GM21526 (cell line): Measurements from ENCODE around the gene LCT.
"Not testable (repeated sequence)": the region's sequence is repeated elsewhere in the genome, so short reads cannot be mapped to it uniquely, and the experiment has no call there.

ENCODE experiments used
- ATAC-seq: cut with Tn5 transposase; IDR thresholded peaks from one replicate; pipeline ENCODE4 v1.9.1; 2021; ENCODE audit warnings: moderate library complexity; ENCODE audit not compliant: unreplicated experiment, low FRiP score

The LCT gene

DNA sequence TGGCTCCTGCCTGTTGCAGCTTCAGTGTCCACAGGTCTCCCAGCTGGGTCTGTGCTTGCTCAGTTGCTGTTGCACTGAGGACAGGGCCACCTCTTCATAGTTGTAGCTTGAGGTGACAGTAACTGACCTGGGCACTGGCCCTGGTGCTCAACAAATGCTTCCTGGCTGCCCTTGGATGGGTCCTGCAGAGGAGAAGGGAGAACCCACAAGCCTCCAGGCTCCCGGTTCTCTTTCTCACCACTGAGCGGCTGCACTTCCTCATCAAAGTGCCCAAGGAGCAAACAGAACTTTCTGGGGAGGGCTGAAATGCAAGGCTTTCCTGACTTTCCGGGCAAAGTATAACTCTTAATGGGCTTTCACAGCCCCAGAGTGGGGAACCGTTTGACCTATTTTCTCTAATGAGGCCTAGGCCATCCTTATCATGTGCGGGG is 38.7 kb downstream of the LCT start:
- ATAC-seq = no peak

DNA sequence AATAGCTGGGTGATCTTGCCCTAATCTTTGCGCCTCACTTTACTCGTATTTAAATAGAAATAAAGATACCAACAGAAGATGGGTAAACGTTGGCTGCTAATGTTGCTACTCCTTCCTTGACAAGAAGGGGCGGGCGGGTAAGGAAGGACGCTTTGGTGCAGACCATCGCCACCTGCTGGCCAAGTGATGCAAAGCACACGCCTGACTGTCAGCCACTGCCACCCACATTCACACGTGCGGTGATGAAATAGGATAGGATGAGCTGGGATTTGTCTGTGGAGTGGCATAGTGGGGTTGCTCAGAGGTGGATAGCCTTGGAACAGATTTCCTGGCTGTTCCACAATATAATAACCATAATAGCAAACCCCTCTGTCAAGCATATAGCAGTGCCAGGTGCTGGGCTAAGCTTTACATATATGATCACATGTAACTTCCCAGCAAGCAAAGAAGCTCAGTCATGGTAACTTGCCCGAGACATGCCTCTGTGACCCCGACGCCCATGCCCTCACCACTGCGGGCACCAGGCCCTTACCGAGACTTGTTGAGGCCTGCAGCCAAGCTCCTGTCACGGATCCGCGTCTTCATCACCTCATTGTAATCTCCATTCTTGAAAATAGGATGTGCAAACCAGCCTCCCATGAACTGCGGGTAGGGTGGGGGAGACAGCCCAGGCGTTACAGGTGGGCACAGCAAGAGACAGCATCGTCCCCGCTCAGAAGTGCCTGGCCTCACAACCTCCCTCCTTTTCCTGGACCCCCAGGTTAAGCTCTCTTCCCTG is 39.3 kb downstream of the LCT start:
- peak; percentile 75 for ATAC-seq

DNA sequence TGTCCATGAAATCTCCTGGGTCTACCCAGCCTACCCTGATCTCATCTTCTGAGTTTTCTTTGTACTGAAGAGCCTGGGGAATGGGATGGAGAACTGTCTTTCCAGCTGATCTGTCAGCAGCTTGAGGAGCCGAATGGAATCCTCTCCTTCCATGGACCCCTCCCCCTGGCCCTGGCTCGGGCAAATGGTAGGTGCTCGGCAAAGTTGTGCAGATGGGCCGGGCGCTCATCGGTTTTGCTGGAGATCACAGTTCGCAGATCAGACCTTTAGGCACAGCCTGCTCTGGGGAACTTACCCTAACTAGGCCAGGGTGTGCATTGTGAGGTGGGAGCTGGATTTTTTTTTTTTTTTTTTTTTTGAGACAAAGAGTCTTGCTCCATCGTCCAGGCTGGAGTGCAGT is 40.4 kb downstream of the LCT start:
- no peak for ATAC-seq

DNA sequence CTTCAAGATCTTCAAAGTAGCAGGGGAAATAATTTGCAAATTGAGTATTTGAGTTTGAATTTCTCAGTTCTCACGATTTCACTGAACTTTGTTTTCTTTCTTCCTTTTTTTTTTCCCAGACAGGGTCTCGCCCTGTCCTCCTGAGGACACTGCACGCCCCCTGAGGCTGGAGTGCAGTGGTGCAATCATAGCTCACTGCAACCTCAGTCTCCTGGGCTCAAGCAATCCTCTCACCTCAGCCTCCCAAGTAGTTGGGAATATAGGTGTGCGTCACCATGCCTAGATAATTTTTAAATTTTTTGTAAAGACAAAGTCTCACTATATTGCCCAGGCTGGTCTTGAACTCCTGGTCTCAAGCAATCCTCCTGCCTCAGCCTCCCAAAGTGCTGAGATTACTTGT is 41.3 kb downstream of the LCT start:
- ATAC-seq = not testable (repeated sequence)

DNA sequence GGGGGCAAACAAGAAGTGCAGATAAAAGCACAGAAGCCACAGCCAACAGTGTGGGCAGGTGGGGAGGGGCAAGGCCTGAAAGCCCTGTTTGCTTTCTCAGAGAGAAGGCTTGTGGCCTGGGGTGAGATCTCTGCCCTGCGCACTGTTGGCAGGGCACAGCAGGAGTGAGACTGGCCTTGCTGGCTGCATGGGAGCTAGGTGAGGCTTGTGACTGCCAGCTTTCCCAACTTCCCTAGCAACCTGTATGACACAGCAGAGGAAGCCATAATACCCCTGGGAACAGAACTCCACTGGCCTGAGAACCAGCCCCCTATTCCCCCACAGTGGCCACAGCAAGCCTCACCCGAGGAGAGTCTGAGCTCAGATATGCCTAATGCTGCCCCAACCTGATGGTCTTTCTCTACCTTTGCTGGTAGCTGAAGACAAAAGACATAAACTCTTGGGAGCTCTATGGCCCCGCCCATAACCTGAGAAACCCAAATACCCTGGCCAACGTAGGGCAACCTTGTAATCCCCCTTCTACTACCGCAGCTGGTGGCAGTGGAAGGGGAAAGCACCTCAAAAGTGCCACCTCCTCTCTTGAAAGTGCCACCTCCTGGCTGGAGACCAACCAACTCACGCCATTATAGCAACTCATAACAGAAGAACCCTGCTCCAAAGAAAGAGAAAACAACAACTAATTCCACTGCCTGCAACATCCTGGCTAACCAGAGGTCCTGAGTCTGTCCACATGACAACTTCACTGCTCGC is 44.4 kb downstream of the LCT start:
- no peak for ATAC-seq

DNA sequence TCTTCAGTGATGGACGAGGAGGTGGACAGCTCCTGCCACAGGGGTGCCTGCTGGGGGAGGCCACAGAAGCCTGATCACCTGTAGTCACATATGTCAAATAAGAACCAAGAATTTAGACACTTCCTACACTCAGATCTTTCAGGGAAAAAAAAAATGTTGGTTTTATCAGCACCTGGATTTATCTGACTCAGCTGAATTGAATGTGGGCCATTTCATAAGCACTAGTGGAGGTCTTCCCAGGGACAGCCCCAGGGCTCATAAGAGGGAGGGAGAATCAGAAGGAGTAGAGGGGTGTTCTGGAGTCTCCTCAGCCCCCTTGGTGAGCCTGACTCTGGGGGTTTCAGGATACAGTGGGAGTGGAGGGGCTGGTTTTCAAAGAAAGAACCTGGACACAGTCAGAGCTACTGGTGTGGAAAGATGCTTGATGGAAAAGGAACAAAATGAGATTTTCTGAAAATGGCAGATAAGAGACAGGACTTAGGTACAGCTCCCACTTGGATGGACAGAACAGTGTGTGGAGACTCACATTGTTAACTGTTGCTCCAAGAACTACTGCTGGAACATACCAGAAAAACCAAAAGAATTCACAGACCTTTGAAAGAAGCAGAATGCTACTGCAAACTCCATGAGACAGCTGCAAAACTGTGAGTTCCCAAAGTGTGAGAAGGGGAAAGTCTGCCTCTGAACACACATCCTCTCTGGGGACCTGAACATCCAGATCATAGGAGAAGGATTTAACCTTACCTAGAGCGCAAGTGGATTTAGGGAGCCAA is 45.4 kb downstream of the LCT start:
- ATAC-seq = no peak

DNA sequence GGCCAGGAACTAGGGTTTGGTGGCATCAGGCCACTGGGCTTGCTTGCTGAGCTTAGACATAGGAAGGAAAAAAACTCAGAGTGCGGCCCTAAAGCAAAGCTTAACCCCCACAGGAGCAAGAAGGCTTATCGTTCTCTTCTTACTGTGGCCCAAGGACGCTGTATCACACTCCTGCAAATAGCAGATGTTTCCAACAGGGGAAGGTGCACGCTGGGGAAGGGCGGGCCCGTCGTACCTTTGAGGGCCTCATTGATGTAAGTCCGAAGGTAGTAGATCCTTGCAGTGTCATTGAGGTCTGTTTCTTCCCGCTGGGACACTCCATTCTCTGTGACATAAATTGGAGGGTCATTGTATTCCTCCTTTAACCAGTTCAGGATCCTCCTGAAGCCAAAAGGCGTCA is 46.6 kb downstream of the LCT start:
- ATAC-seq = no peak

DNA sequence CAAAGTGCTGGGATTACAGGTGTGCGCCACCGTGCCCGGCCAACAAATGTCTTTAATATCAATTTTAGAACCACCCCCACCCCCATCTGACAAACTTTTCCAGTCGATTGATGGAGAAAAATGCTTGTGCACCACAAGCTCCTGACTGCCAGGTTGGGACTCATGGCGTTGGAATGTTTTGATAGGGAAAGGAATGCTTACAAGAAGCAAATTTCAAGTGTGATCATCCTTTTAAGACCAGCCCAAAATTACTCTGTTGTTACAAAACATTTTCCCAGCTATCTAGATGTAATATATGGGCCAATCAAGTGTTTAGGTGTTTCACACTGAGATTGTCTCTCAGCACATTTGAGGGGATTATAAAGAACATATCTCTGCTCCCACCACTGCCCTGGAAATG is 50.2 kb downstream of the LCT start:
- ATAC-seq = no peak

DNA sequence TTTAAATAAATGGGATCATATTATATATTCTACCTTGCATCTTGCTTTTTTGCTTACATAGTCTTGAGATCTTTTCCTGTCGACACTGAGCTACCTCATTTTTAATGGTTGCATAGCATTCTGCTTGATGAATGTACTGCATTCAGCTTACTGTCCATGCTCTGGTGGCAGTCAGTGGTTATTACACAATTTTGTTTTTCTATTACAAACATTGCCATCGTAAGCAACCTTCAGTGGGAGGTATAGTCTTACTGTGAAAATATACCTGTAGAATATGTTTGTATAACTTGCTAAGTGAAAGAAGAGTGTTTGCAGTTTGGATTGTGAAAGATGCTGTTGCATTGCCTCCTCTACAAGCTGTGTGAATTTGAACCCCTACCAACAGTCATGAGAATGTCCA is 52.0 kb downstream of the LCT start:
- no peak for ATAC-seq

DNA sequence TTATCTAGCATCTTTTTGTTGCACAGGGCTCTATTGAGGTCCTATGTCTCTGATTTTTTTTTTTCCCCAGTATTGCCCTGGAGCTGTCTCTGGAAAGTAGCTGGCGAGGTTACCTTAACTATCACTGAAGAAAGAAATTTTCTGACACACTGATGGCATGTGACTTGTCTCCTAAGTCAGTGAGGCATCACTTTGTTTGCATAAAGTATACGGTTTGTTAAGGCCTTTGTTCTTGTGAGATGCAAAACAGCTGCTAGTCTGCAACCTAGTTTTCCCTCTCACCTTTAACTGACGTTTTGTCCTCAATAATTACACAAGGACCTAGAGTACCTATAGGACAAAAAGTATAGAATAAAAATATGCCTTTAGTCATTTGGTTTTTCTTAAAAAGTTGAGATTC is 53.5 kb downstream of the LCT start:
- ATAC-seq = no peak

DNA sequence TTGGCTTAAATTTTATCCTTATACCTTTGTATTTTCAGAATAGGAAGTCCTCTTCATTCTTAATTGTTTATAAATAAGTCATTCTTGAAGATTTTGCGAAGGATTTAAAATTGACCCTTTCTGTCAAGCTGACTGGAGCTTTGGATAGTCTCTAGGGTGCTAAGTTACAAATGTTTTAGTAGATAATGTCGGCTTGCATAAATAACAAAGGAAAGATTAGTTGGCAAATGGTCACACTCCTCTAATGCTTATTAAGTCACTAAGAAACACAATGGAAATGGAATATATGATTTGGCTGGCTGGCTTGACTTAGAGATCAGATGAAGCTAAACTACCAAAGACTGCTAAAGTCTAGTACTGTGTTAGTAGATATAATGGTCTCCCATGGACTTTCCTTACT is 54.8 kb downstream of the LCT start:
- no peak for ATAC-seq

DNA sequence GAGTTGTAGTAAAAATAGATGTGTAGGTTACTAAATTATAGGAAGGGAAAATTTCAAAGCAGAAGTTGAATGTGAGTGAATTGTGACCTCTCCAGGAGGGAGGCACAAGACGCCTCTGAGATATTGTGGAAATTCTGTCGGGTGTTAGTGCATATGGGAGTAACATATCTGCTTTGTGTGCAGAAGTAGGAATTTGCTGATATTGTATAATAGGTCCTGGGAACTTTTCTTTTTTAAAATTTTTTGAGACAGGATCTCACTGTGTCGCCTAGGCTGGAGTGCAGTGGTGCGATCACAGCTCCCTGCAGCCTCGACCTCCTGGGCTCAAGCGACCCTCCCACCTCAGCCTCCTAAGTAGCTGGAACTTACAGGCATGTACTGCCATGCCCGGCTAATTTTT is 60.6 kb downstream of the LCT start:
- ATAC-seq = no peak

DNA sequence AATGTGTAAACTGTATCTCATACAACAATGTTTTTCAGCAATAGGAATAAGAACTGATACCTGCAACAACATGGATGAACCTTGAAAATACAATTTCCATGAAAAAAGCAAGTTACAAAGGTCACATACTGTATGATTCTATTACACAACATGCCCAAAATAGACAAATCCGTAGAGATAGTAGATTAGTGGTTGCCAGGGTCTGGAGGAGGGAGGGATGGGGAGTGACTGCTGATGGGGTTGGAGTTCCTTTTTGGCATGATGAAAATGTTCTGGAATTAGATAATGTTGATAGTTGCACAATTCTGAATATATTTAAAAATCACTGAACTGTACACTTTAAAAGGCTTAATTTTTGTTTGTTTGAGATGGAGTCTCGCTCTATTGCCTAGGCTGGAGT is 61.6 kb downstream of the LCT start:
- ATAC-seq = no peak

DNA sequence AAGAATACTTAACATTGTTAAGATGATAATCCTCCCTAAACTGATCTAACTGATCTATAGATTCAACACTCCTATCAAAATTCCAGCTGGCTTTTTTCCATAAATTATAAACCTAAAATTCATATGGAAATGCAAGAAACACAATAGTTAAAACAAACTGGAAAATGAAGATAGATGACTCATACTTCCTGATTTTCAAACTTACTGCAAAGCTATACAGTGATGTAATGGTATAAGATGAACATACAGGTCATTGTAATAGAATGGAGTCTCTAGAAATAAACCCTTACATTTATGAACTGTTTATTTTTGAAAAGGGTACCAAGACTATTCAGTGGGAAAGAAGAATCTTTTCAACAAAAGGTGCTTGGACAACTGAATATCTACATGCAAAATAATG is 63.1 kb downstream of the LCT start:
- ATAC-seq = no peak

DNA sequence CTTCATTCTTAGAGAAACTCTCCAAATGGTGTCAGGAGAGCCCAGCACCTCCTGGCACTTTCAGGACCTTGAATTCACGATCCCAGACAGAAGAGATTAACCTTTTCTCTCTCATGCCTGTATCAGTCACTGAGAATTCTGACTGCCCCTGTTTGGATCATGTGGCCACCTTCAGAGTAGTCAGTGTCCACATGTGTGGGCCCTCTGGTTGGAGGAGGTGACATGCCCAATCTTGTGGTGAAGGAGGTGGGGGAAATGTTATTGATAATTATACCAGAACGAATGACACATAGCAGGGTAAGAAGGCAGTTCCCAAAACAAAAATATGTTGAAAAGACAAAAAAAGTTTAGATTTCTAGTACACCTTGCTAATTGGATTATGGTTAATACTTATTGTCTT is 63.7 kb downstream of the LCT start:
- no peak for ATAC-seq

DNA sequence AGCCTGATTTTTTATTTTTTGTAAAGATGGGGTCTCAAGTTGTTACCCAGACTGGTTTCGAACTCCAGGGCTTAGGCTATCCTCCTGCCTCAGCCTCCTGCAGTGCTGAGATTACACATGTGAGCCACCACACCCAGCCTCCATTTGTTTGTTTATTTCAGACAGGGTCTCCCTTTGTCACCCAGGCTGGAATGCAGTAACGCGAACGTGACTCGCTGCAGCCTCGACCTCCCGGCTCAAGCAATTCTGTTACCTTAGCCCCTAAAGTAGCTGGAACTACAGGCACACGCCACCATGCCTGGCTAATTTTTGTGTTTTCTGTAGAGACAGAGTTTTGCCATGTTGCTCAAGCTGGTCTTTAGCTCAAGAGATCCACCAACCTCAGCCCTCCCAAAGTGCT is 68.1 kb downstream of the LCT start:
- no peak for ATAC-seq

DNA sequence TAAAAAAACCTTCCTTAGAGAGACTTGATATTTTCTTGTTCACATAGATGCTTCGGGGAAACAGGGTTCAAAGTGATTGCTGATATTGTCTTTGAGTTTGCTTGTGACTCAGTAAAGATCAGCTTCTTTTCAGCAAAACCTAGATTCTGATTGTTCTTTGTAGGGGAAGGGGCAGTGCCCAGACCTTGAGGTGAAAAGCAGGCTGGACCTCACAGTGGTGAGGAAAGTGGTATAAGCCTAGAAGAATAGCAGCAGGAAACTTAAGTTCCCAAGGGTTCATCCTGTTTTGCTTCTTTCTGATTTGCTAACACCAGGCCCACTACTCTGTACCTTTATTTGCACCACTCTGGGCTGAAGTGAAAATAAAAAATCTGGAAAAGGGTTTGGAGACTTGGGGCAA is 74.5 kb downstream of the LCT start:
- ATAC-seq = no peak

DNA sequence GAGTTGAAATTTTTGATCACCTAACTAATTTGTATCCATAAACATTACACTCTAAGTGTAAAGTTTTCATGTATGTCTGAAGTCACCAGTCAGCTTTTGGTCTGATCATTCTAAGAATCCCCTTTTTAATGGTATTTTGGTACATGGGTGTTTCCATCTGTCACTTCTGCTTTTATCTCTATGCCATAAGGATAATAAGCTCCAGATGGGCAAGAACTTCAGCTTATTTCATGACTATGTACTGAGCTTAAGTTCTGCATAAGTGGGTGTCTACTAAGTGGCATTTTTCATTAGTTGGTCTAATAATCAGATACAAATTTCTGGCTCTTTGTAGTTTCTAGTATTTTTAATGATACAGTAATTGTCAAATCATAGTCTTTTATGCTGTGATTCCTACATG is 75.0 kb downstream of the LCT start:
- no peak for ATAC-seq

DNA sequence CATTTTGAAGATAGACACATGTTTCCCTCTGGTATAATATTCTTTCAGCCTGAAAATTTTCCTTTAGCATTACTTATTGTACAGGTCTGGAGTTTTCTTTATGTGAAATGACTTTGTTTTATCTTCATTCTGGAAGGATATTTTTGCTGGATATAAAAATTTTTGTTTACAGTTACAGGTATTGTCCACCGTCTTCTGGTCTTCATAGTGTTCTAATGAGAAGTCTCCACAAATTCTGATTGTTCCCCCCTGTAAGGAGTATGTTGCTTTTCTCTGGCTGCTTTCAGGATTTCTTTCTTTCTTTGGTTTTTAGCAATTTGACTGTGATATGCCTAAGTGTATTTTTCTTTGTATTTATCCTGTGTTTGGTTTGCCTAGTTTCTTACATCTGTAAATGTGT is 80.3 kb downstream of the LCT start:
- no peak for ATAC-seq

DNA sequence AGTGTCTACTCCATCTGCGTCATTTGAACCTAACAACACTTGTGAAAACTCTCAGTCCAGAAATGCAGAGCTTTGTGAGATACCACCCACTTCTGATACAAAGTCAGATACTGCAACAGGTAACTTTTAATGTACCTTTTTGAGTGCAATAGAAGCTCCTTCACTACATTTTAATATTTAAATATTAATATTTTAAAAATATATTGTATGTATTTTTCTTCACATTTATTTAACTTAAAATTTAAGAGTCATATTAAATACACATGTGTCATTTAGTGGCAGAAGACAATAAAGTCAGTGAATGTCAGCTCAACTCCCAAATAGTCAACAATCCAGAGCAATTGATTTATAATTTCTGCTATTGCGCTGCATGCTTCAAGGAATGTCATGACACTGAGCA is 81.4 kb downstream of the LCT start:
- no peak for ATAC-seq

DNA sequence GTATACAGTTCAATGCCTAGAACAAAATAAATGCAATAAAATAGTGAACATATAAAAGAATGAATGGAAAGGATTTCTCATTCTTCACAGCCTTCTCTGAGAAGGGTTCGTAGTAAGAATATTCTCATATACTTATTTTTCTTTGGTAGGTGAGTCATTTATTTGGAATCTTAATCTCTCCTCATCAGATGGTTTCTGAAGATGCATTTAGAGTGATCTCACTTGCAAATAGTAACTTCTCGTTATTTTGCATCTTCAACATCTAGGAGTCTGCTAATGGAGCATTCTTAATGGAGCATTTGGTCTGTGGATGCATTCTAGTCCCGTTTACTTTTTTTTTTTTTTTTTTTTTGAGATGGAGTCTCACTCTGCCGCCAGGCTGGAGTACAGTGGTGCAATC is 91.4 kb downstream of the LCT start:
- no peak for ATAC-seq
